ENCODE results near the gene TERT.

Gene TERT

GRCh38 chr5:1304033-1304432 lies 9.2 kb upstream of the TERT start:
- Mint-ChIP-seq H3K27me3 (ENCODE audit: low read depth) (peaks cover 31% of the 10 kb centered on the region), H3K36me3 (ENCODE audit: low read depth) (no peaks in the 10 kb centered on the region), H3K9me3 (peaks cover 8% of the 10 kb centered on the region), H3K4me3 (no peak overlapping the region), H3K4me1 (no peaks in the 10 kb centered on the region), H3K27ac (no peak overlapping the region)
- TF ChIP-seq, protein P1, sequence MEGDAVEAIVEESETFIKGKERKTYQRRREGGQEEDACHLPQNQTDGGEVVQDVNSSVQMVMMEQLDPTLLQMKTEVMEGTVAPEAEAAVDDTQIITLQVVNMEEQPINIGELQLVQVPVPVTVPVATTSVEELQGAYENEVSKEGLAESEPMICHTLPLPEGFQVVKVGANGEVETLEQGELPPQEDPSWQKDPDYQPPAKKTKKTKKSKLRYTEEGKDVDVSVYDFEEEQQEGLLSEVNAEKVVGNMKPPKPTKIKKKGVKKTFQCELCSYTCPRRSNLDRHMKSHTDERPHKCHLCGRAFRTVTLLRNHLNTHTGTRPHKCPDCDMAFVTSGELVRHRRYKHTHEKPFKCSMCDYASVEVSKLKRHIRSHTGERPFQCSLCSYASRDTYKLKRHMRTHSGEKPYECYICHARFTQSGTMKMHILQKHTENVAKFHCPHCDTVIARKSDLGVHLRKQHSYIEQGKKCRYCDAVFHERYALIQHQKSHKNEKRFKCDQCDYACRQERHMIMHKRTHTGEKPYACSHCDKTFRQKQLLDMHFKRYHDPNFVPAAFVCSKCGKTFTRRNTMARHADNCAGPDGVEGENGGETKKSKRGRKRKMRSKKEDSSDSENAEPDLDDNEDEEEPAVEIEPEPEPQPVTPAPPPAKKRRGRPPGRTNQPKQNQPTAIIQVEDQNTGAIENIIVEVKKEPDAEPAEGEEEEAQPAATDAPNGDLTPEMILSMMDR (IDR thresholded peaks at IDR 0.05; ENCODE audit: unreplicated experiment in 3 of 3), result no peak

- Mint-ChIP-seq H3K4me3 (no peak overlapping the region), H3K27me3 (ENCODE audit: low read depth) (peaks cover 43% of the 10 kb centered on the region), H3K4me1 (no peaks in the 10 kb centered on the region), H3K9me3 (peaks cover 8% of the 10 kb centered on the region), H3K27ac (no peak overlapping the region), H3K36me3 (ENCODE audit: low read depth) (no peaks in the 10 kb centered on the region)
- TF ChIP-seq, protein P1 (IDR thresholded peaks at IDR 0.05; ENCODE audit: unreplicated experiment in 3 of 3), result no peak
Observed at GRCh38 chr5:1302258-1302657, 7.4 kb upstream of the TERT start.

- Mint-ChIP-seq H3K27me3 (ENCODE audit: low read depth) (peaks cover 59% of the 10 kb centered on the region), H3K27ac (no peak overlapping the region), H3K4me1 (no peaks in the 10 kb centered on the region), H3K4me3 (no peak overlapping the region), H3K9me3 (peaks cover 8% of the 10 kb centered on the region), H3K36me3 (ENCODE audit: low read depth) (no peaks in the 10 kb centered on the region)
- TF ChIP-seq, protein P1 (IDR thresholded peaks at IDR 0.05; ENCODE audit: unreplicated experiment in 3 of 3), result no peak
Observed at GRCh38 chr5:1300581-1301083, 5.8 kb upstream of the TERT start.

- TF ChIP-seq, protein P1 (IDR thresholded peaks at IDR 0.05; ENCODE audit: unreplicated experiment in 3 of 3), result no peak
- Mint-ChIP-seq H3K4me1 (no peaks in the 10 kb centered on the region), H3K4me3 (no peak overlapping the region), H3K9me3 (peaks cover 8% of the 10 kb centered on the region), H3K36me3 (ENCODE audit: low read depth) (no peaks in the 10 kb centered on the region), H3K27me3 (ENCODE audit: low read depth) (peaks cover 59% of the 10 kb centered on the region), H3K27ac (no peak overlapping the region)
Observed at GRCh38 chr5:1299961-1300360, 5.1 kb upstream of the TERT start.

GRCh38 chr5:1299511-1299850 lies 4.6 kb upstream of the TERT start:
- peaks cover 54% of the 10 kb centered on the region for H3K27me3 Mint-ChIP-seq (ENCODE audit: low read depth)
- TF ChIP-seq, protein P1 (IDR thresholded peaks at IDR 0.05; ENCODE audit: unreplicated experiment in 3 of 3), result no peak
- H3K36me3 Mint-ChIP-seq (ENCODE audit: low read depth), result no peaks in the 10 kb centered on the region
- no peaks in the 10 kb centered on the region for H3K4me1 Mint-ChIP-seq
- H3K27ac Mint-ChIP-seq, result no peak overlapping the region
- peaks cover 8% of the 10 kb centered on the region for H3K9me3 Mint-ChIP-seq
- no peak overlapping the region for H3K4me3 Mint-ChIP-seq

- no peak overlapping the region for H3K27ac Mint-ChIP-seq
Observed at GRCh38 chr5:1298723-1299510, 4.0 kb upstream of the TERT start.

More at GRCh38 chr5:1298723-1299510, 4.0 kb upstream of the TERT start:
- peaks cover 5% of the 10 kb centered on the region for H3K9me3 Mint-ChIP-seq
- H3K27me3 Mint-ChIP-seq (ENCODE audit: low read depth), result peaks cover 54% of the 10 kb centered on the region
- H3K4me1 Mint-ChIP-seq, result no peaks in the 10 kb centered on the region
- TF ChIP-seq, protein P1 (IDR thresholded peaks at IDR 0.05; ENCODE audit: unreplicated experiment in 3 of 3), result no peak
- no peak overlapping the region for H3K4me3 Mint-ChIP-seq
- no peaks in the 10 kb centered on the region for H3K36me3 Mint-ChIP-seq (ENCODE audit: low read depth)

Measured in nephron (organoid).